ENCODE data around the gene GAN.
"Not testable (repeated sequence)": the region's sequence is repeated elsewhere in the genome, so short reads cannot be mapped to it uniquely, and the experiment has no call there.

Gene GAN

GRCh38 chr16:81307770-81308169 lies 7.0 kb upstream of the GAN start:
- no peak for DNase-seq (ENCODE audit: low read depth)

- DNase-seq (ENCODE audit: low read depth), result no peak
These were observed 4.6 kb upstream of the GAN start for GRCh38 chr16:81310045-81310644.

GRCh38 chr16:81311762-81312161 lies 3.0 kb upstream of the GAN start:
- no peak for DNase-seq (ENCODE audit: low read depth)

- no peak for DNase-seq (ENCODE audit: low read depth)
These were observed 810 bp upstream of the GAN start for GRCh38 chr16:81313701-81314602.

- DNase-seq (ENCODE audit: low read depth), result peak; percentile 6
These were observed 761 bp downstream of the GAN start for GRCh38 chr16:81315271-81316175.

GRCh38 chr16:81316176-81316496 lies 1.4 kb downstream of the GAN start:
- DNase-seq (ENCODE audit: low read depth), result no peak

- DNase-seq (ENCODE audit: low read depth), result no peak
These were observed 3.9 kb downstream of the GAN start for GRCh38 chr16:81318711-81319110.

- no peak for DNase-seq (ENCODE audit: low read depth)
These were observed 4.6 kb downstream of the GAN start for GRCh38 chr16:81319221-81319912.

GRCh38 chr16:81321039-81321438 lies 6.3 kb downstream of the GAN start:
- no peak for DNase-seq (ENCODE audit: low read depth)

- no peak for DNase-seq (ENCODE audit: low read depth)
These were observed 6.8 kb downstream of the GAN start for GRCh38 chr16:81321536-81321935.

GRCh38 chr16:81324808-81325207 lies 10.0 kb downstream of the GAN start:
- no peak for DNase-seq (ENCODE audit: low read depth)

GRCh38 chr16:81327011-81327410 lies 12.2 kb downstream of the GAN start:
- DNase-seq (ENCODE audit: low read depth), result no peak

GRCh38 chr16:81327447-81328196 lies 12.9 kb downstream of the GAN start:
- DNase-seq (ENCODE audit: low read depth), result no peak

GRCh38 chr16:81329947-81330346 lies 15.2 kb downstream of the GAN start:
- DNase-seq (ENCODE audit: low read depth), result no peak

GRCh38 chr16:81333356-81333755 lies 18.6 kb downstream of the GAN start:
- no peak for DNase-seq (ENCODE audit: low read depth)

- DNase-seq (ENCODE audit: low read depth), result no peak
These were observed 20.9 kb downstream of the GAN start for GRCh38 chr16:81335669-81336068.

GRCh38 chr16:81337097-81337496 lies 22.3 kb downstream of the GAN start:
- DNase-seq (ENCODE audit: low read depth), result no peak

GRCh38 chr16:81345172-81345571 lies 30.4 kb downstream of the GAN start:
- not testable (repeated sequence) for DNase-seq (ENCODE audit: low read depth)

GRCh38 chr16:81347425-81347824 lies 32.7 kb downstream of the GAN start:
- no peak for DNase-seq (ENCODE audit: low read depth)

- no peak for DNase-seq (ENCODE audit: low read depth)
These were observed 35.0 kb downstream of the GAN start for GRCh38 chr16:81349608-81350305.

GRCh38 chr16:81350306-81350615 lies 35.5 kb downstream of the GAN start:
- DNase-seq (ENCODE audit: low read depth), result no peak

Measured in stimulated activated CD8-positive, alpha-beta memory T cell treated with anti-CD3 and anti-CD28 coated beads, Interleukin-7, amount 100 ng/mL, for 24 hours (primary cell).